HG02642 (cell line): Measurements from ENCODE around the gene ERC1.

ENCODE experiments used
- ATAC-seq: cut with Tn5 transposase; IDR thresholded peaks from one replicate; pipeline ENCODE4 v1.9.1; 2021; ENCODE audit warnings: mild to moderate bottlenecking; ENCODE audit not compliant: unreplicated experiment, poor library complexity

Gene ERC1

DNA sequence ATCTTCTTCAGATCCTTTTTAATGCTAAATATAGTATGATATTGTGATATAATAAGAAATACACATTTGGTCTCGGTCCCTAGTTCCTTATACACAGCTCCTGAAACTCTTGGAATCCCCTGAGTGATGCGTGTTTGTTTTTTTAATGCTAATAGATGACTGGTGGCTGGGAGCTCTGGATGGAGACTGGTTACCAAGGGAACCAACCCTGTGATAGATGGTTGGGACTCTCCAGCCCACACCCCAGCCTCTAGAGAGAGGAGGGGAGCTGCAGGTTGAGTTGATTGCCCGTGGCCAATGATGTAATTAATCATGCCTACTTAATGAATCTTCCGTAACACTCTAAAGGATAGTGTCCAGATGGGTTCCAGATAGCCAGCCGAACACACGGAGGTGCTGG, 462.8 kb downstream of the ERC1 start:
- no peak for ATAC-seq

DNA sequence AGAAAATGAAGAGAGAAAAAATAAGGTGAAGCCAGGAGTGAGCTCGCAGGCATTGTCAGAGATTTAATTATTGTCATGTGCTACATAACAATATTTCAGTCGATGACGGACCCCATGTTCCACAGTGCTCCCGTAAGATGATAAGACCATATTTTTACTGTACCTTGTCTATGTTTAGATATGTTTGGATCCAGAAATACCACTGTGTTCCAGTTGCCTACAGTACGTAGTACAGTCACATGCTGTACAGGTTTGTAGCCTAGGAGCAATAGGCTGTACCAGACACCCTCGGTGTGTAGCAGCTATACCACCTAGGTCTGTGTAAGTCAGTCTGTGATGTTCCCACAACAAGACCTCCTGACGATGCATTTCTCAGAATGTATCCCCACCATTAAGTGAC, 465.9 kb downstream of the ERC1 start:
- ATAC-seq = no peak

DNA sequence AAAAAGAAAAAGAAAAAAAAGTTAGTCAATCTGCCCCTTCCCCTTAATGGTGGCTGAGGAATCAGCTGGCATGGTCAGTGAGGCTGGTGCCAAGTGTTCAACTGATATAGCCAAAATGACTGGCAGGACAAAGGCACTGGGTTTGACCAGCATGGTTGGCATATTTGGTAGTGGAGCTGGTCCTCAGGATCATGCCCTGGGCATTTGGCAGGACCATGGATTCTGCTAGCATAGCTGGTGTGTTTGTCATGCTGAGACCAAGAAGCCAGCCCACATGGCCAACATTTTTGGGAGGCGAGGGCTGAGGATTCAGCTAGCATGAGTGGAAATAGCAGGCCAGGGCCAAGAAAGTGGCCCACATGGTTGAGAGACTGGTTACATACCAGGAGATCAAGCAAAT, 466.9 kb downstream of the ERC1 start:
- ATAC-seq = no peak

DNA sequence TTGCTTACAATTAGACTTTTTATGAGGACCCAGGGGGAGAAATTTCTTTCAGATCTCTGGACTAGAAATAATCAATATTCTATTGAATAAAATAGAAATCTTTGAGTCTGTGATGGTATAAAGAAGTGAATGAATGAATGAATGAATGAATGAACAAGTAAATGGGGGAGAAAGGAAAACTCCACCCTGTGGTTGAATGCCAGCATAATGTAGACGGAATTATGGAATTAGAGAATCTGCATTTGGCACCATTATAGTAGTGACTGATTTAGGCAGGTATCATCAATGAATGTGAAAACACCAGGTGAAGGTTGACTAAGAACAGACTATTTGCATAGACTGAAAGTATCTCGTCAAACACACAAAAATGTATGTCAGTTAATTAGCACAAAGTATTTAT, 468.3 kb downstream of the ERC1 start:
- no peak for ATAC-seq

DNA sequence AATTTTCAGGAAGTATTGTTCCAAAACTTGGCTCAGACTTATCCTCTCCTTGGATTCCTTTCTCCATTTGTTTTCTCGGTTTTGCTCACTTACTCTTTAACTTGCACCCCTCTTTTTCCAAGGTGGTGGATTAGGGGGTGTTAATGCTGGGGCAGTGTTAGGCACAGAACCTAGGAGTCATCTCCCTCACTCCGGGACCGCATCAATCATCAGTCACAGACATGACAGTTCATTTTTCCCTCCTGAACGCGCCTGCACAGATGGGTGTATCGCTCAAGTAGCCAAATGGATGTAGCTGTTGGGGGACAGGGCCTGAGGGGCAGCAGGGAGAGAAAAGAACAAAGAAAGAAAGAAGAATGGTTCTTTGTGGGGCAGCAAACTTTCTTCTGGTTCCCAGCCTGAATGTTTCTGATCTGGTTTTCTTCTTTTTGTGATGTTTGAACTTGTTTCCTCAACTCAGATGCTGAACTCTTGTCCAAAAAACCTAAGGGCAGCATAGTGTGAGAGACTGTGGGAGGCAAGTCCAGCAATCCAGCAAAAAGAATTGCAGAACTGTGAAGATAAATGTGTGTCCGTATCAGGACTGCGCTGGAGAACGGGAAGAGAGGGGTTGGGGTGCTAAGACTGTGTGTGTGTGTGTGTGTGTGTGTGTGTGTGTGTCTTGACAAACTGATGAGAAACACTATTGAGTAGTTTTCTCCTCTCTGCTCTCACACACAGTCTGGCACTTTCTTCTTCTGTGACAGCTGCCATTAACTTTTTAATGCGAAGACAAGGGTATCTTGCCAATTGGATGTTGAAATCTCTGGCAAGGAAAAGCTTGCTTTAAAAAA, 472.3 kb downstream of the ERC1 start:
- no peak for ATAC-seq

DNA sequence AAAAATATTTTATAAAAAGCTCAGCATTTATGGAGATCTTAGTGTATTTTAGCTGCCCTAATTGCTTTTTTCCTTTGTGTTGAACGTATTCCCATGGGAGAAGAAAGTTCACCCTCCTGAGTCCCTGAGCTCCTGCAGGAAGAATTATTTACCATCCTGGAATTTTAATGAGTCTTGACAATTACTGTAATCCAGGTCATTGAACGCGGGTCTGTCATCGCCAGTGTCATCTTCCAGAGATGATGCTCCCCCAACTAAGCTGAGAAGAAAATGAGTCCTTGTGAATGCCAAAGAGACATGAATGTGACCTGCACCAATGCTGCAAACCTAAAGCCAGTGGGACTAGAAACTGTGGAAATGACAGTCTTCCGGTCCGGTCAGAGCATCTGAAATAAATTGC, 473.9 kb downstream of the ERC1 start:
- no peak for ATAC-seq

DNA sequence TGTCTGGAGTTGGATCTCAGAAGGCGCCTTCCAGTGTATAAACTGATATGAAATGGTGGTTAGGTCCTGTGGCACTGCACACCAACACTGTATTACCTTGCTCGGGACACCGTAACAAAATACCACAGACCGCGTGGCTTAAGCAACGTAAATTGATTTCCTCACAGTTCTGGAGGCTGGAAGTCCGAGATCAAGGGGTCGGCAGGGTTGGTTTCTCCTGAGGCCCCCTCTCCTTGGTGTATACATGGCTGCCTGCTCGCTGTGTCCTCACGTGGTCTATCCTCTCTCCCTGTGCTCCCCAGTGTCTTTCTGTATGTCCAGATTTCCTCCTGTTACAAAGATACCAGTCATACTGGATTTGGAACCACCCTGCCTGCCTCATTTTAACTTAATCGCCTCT, 475.0 kb downstream of the ERC1 start:
- no peak for ATAC-seq

DNA sequence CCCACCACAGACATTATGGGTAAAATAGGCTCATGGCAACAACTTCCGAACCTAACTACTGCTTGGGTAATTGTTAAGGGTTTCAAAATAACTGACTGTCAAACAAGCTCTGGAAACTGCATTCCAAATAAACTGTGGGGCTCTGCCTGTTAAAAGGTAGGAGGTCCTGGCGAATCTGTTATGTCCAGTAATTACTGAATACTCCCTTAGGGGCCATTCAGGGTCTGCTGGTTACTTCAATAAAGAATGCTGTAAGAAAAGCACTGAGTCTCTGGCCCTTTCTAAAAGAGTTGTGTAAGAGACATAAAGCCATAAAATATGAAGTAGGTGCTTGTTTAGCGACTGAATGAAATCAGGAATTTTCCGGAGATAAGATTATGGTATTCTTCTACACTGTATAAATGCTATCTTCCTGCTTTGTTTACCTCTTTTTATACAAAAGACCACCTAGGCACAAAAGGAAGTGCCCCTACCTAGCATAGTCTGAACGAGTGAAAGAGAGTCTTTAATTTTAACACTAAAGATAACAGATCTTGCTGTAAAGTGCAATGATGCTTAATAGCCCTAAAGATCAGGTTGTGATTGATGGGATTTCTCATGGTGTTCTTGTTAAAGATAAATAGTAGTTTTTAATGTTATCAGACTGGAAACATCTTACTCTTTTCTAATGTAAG, 475.6 kb downstream of the ERC1 start:
- no peak for ATAC-seq

DNA sequence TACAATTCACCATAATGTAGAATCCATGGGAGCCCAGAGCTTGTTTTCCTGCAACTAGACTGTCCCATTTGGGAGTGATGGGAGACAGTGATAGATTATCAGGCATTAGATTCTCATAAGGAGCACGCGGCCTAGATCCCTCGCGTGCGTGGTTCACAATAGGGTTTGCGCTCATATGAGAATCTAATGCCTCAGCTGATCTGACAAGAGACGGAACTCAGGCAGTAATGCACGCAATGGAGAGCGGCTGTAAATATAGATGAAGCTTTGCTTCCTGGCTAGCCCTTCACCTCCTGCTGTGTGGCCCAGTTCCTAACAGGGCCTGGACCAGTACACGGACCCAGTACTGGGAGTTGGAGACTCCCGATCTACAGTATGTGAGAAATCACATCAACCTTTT, 476.7 kb downstream of the ERC1 start:
- no peak for ATAC-seq

DNA sequence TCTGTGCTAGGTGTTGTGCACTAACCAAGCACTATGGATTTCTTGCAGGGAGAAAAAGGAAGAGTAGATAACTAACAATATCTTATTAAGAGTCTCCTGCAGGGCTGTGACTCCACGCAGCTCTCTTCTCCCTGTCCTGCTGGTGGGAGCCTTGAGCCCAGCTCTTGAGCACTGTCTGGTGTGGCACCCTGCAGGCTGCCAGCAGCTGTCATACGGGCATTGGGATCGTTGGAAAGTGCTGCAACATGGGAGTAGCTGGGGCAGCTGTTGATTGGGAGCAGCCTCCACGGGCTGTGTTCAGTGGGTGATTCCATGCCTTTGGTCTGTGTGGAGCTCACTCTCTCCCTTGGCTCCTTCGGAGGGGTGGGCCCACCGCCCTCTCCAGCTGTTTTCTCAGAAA, 478.0 kb downstream of the ERC1 start:
- ATAC-seq = no peak

DNA sequence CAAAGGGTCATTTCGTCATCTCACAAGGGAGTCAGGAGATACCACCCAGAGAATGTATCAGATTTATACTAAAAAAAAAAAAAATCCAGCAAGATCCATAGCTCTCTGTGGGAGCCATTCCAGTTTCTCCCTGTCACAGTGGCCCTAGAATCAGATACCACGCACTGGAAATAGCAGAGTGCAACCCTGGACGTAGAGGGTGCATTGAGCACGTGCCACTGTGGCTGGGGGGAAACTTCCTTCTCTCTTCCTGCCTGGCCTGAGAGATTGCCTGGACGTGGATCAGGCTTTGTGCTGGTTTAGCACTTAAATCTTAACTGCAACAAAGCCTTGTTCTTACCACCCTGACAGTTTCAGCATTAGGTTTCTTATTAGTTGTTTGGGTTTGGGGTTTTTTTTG, 479.0 kb downstream of the ERC1 start:
- ATAC-seq = no peak

DNA sequence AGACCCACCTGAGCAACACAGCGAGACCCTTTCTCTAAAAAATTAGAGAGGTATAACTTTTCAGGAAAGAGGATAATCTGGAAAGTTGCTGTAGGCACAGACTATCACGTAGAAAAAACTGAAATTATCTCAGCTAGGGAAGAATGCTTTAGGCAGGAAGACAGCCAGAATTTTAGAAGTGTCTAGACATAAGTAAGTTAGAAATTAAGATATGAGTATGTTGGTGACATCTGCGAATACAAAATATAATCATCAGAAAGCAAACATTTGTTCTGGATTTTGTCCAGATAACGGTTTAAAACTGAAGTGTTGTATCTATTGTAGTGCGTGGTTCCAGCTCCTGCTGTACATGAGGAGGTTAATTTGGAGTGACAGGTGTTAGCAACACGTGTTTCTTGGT, 480.2 kb downstream of the ERC1 start:
- ATAC-seq = no peak

DNA sequence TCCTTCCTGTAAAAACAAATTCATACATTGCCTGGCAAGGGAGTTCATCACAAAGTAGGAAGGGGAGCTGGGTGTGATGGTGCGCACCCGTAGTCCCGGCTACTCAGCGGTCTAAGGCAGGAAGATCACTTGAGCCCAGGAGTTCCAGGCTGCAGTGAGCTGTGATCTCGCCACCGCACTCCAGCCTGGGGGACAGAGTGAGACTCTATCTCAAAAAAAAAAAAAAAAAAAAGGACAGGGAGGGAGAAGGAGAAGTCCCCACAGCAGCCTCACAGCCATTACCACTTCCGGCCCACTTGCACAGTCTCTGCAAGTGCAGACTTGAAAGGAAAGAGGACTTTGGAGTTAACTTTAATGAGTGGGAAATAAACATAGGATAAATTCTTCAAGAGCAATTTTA, 482.4 kb downstream of the ERC1 start:
- no peak for ATAC-seq

DNA sequence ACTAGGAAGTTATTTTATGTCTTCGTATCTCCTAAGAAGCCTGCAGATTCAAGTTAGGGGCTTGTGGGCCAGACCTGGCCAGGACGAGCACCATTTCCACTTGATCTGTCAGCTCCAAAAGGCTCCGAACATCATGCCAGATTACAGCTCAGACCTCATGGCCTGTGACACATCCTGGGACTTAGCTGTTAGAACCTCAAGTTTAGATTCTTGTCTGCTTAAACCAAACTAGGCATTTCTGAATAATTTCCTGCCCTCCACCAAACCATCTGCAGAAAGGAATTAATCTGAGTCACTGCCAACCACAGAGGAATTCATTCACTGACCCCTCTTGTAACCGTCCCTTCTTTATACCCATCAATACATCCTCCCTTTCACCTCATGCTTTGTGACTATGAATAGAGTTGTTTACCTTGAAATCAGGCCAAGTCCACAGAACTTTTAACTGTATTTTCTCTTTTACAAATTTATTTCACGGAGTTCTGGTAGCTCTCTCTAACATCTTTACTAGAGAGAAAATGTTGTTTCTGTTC, 483.1 kb downstream of the ERC1 start:
- no peak for ATAC-seq

DNA sequence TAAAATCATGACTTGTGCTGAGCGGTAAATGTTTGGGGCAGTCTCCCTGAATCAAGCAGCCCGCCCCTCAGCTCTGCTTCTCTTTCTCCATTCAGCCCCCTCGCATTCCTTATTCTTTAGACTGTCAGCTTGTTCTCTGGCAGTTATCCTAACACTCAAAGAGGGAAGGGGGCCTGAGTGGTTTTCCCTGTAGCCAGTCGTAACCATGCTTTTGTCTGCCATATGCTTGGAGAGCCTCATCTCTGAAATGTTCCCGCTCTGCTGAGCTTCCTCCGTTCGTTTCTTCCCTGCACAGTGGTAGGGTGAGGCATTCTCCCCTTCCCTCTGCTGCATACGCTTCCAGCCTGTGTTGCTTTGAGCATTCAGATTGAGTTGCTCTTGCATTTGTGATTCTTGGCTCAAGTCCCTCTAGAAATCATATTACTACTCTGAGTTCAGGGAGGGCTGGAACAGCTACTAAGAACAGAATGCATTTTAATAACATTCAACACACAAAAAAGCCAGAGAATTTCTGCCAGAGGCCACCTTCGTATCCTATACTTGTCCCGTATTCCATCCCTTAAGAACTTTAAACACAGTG, 483.6 kb downstream of the ERC1 start:
- no peak for ATAC-seq

DNA sequence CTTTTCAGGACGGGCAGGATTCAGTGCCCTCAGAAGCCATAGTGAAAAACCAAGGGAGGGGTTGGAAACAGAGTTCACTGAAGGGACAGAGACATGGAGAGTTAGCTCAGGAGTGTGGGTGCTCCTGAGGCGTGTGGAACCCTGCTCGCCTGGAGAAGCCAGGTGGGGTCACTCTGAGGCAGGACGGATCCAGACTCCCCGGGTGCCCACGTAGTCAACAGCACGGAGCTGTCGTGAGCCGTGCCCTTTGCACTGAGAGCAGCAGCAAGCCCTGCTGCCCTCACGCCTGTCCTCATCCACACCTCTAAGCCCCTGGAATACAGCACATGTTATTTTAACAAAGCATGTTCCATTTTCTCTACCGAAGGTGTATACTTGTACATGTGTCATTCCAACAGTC, 488.6 kb downstream of the ERC1 start:
- no peak for ATAC-seq

DNA sequence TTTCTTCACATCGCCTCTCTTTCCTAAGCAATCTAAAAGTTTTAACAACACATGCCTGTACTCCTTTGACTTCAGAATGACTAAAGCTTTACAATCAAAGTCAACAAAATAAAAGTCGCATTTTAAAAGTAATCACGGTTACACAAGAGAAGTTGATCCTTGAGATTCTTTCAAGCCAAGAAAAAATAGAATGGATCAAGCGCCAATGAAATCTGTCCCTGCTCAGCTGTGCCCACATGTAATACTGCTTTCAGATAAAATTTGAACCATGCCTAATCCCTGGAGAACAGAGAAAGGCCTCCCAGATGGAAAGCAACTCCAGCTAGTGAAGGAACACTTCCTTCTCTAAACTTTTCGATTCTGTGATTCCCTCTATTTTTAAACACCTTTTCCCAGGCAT, 490.3 kb downstream of the ERC1 start:
- no peak for ATAC-seq

DNA sequence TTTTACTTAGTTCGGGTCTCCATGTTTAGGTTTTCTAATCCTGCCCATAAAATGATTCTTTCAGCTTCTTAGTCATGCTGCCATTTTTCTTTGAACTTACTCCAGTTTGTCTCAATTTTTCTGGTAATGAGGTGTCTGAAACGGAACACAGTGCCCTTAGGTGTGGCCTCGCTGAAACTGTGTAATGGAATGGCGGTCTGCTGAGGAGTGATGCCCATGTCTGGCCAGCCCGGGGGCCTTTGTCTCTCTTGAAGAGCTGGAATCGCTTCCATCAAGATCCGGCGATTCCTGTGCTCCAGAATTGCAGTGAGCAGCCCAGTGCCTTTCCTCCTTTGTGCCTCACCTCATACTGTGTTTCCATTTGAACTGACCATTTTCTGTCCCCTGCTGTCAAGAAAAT, 490.9 kb downstream of the ERC1 start:
- no peak for ATAC-seq

DNA sequence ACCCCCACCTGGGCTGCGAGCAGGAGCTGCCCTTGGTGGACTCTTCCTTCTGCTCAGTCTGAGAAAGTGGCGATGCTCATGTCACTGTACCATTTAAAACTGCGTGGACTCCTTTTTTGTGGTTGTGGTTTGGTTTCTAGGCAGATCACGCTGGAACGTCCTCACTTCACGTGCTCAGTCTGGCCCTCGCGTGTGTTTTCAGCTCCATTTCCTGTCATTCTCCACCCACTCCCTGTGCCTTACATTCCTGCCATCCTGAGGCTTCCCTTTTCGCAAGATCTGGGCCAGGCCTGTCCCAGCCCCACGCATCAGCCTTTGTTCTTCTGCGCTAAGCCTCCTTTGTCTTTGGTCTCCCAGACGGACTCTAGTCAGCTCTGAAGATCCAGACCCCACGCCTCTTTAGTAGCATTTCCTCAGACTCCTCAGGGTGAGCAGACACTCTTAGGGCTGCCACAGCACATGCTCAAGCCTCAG, 497.9 kb downstream of the ERC1 start:
- ATAC-seq = no peak

DNA sequence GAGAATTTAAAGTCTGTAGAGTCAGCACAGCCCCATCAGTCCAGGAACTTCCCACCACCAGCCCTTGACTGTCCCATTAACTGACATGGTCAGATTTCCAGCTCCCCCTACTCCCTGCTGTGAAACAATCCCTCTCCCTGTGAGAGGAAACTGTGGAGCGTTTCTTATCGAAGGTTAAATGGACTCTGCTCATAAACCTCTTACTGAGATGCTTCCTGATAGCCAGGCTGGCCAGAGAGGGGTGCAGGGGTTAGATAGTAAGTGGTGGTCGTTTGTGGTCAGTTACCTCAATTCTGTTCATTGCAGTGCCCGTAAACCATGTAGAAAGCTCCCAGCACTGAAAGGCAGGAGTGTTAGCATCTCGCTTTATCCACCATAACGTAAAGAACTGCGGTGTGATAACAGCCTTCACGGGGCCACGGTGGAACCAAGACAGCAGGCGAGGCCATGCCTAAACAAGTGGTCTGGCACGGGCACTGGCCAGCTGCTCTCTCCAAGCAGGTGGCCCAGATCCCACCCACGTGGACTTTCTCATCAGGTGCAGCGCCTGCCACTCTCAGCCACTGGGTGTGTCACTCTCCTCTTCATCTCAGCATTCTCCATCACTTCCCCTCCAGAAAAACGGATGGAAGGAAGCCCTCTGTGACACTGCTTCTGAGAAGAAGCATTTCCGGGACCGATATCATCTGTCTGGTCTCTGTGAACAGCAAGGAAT, 501.1 kb downstream of the ERC1 start:
- ATAC-seq = no peak
